Astrocyte (in vitro differentiated cells and primary cell): ENCODE measurements around the gene COQ10B.

ENCODE experiments used
- EZH2 ChIP-seq: IDR thresholded peaks from 2 replicates; pipeline ENCODE4 v1.6.1; 2012; ENCODE audit warnings: mild to moderate bottlenecking, low read length, inconsistent platforms; ENCODE audit not compliant: insufficient read depth
- TF ChIP-seq, protein P1 (sequence below): IDR thresholded peaks from 2 replicates; pipeline ENCODE4 v1.5.1; 2011; ENCODE audit warnings: low read depth, mild to moderate bottlenecking, inconsistent platforms, low read length, moderate library complexity; ENCODE audit not compliant: insufficient read depth

DNA sequence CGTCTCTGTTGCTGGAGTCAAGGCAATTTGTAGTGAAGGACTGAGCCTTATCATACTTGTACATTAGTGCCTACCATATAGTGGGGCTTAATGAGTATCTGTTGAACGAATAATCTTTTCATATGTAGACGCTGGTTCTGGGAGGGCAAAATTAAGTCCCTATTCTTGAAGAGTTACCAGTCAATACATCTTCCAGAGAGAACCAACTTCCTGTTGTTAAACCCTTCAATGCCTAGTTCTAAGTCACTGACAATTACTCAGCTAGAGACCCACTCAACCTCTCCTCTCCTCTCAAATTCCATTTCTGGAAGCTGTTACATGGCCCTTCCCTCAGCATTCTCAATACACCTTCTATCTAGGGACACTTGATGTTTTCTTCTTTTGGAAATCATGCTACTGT lies 61.4 kb downstream of the COQ10B start:
- TF ChIP-seq, protein P1, sequence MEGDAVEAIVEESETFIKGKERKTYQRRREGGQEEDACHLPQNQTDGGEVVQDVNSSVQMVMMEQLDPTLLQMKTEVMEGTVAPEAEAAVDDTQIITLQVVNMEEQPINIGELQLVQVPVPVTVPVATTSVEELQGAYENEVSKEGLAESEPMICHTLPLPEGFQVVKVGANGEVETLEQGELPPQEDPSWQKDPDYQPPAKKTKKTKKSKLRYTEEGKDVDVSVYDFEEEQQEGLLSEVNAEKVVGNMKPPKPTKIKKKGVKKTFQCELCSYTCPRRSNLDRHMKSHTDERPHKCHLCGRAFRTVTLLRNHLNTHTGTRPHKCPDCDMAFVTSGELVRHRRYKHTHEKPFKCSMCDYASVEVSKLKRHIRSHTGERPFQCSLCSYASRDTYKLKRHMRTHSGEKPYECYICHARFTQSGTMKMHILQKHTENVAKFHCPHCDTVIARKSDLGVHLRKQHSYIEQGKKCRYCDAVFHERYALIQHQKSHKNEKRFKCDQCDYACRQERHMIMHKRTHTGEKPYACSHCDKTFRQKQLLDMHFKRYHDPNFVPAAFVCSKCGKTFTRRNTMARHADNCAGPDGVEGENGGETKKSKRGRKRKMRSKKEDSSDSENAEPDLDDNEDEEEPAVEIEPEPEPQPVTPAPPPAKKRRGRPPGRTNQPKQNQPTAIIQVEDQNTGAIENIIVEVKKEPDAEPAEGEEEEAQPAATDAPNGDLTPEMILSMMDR: no peak
- TF ChIP-seq EZH2: no peak
